ENCODE results near the gene SLC26A6. TPM values are rescaled to one million over a fixed set of nuclear protein-coding genes. Genes with fewer than 3 reads are reported as not detected.

The SLC26A6 gene
- total RNA-seq, 4 donors from 2014 or later: 6.1 to 17.3 (median 10.1) TPM

DNA sequence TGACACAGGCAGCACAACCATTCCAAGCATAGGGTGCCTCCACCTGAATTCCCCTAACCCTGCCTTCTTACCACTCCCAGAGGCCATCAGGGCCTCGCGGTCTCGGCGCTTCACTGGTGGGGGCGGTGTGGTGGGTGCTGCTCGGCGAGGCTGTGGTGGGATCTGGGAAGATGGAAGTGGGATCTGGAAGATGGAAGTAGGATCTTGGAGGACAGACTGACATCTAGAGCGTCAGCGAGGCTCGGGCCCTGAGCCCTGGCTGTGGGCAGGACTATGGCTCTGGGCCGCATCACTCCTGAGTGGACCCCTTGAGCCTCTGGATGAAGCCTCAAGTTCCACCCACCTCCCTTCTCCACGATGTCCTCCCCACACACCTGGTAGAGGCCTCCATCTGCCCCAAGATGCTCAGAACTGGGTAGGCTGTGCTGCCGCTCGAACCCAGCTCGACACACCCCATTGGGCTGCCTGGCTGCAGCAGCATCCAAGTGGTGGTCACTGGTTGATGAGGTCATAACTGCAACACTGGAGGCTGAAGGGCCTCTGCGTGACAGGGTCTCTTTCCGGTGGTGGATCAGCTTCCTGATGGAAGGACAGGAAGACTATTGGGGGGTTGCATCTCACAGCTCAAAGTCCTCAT lies 46.8 kb upstream of the SLC26A6 start:
- H3K4me1 ChIP-seq: peaks cover 26 to 33% of the 10 kb centered on the region in 2 donors
- in situ Hi-C loops (cut with MboI; ENCODE audit: low sequenced_read_pairs in 4 of 4) (no loop called here), intact Hi-C loops (cut with DNase I; ENCODE audit: low total_unique reads) (no loop called here)
- H3K9me3 ChIP-seq: no peaks in the 10 kb centered on the region
- no peak overlapping the region for H3K4me3 ChIP-seq
- peaks cover 0 to 41% of the 10 kb centered on the region in 2 donors for H3K36me3 ChIP-seq
- TF ChIP-seq POLR2A (IDR thresholded peaks at IDR 0.05): no peak
- TF ChIP-seq, protein P1, sequence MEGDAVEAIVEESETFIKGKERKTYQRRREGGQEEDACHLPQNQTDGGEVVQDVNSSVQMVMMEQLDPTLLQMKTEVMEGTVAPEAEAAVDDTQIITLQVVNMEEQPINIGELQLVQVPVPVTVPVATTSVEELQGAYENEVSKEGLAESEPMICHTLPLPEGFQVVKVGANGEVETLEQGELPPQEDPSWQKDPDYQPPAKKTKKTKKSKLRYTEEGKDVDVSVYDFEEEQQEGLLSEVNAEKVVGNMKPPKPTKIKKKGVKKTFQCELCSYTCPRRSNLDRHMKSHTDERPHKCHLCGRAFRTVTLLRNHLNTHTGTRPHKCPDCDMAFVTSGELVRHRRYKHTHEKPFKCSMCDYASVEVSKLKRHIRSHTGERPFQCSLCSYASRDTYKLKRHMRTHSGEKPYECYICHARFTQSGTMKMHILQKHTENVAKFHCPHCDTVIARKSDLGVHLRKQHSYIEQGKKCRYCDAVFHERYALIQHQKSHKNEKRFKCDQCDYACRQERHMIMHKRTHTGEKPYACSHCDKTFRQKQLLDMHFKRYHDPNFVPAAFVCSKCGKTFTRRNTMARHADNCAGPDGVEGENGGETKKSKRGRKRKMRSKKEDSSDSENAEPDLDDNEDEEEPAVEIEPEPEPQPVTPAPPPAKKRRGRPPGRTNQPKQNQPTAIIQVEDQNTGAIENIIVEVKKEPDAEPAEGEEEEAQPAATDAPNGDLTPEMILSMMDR (IDR thresholded peaks at IDR 0.05 in 4 of 5, conservative IDR thresholded peaks at IDR 0.05 in 1 of 5): no peak
- DNase-seq (no peak), ATAC-seq (no peak)
- no peaks in the 10 kb centered on the region for H3K27me3 ChIP-seq
- H3K27ac ChIP-seq: no peak overlapping the region

DNA sequence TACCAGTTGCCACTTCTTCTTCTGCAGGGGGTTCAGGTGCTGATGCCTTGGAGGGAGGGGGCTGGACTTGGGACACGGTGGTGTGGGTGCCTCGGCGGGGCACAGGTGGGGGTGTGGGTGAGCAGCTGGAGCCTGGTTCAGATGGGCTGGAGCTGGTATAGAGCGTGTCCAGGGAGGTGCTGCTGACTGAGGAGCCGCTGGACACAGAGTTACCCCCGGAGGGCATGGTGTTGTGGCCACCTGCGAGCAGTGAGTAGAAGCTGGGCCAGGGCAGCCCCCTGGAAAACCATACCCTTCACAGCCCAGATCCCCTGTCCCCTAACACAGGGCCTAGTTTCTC lies 46.2 kb upstream of the SLC26A6 start:
- Histone ChIP-seq H3K27ac (no peak overlapping the region), H3K27me3 (no peaks in the 10 kb centered on the region), H3K4me1 (peaks cover 20 to 27% of the 10 kb centered on the region in 2 donors), H3K4me3 (no peak overlapping the region), H3K9me3 (no peaks in the 10 kb centered on the region), H3K36me3 (peaks cover 0 to 41% of the 10 kb centered on the region in 2 donors)
- in situ Hi-C loops (cut with MboI; ENCODE audit: low sequenced_read_pairs in 4 of 4): no loop called here
- ATAC-seq (no peak), DNase-seq (no peak)
- TF ChIP-seq, protein P1 (IDR thresholded peaks at IDR 0.05 in 4 of 5, conservative IDR thresholded peaks at IDR 0.05 in 1 of 5): no peak
- no peak for TF ChIP-seq POLR2A (IDR thresholded peaks at IDR 0.05)
- intact Hi-C loops (cut with DNase I; ENCODE audit: low total_unique reads): no loop called here

DNA sequence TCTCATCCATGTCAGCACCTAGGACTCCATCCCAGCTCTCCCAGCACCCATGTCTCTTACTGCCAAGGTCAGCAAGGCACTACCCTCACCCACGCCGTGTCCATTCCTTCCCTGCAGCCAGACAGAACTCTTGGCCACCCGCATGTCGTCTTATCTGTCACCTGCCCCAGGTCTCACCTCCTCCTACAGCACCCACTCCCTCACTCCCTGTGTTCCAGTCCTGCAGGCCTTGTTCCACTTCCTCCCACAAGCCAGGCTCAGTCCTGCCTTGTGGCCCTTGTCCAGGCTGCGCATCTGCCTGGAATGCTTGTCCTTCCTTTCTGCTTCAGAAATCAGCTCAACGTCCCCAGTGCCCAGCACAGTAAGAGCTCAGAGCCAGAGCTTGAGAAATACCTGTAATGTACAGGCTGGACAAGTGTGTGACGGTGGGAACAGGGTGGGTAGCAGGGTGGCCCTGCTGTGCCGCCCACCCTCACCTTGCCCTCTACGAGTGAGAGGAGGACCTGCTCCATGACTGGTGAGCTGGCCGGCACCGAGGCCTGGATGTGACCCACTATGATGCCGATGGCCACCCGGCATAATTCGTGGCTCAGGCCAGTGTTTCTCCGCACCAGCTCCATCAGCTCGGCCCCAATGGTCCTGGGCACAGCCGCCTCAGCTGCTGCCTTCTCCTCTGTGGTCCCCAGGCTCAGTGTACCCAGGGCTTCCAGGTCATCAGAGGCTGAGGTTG lies 45.7 kb upstream of the SLC26A6 start:
- intact Hi-C loops (cut with DNase I; ENCODE audit: low total_unique reads) (no loop called here), in situ Hi-C loops (cut with MboI; ENCODE audit: low sequenced_read_pairs in 4 of 4) (no loop called here)
- H3K36me3 ChIP-seq: peaks cover 0 to 41% of the 10 kb centered on the region in 2 donors
- DNase-seq: no peak
- H3K4me1 ChIP-seq: peaks cover 15 to 22% of the 10 kb centered on the region in 2 donors
- H3K9me3 ChIP-seq: no peaks in the 10 kb centered on the region
- ATAC-seq: no peak
- no peaks in the 10 kb centered on the region for H3K27me3 ChIP-seq
- no peak overlapping the region for H3K4me3 ChIP-seq
- TF ChIP-seq, protein P1 (IDR thresholded peaks at IDR 0.05 in 4 of 5, conservative IDR thresholded peaks at IDR 0.05 in 1 of 5): no peak
- TF ChIP-seq POLR2A (IDR thresholded peaks at IDR 0.05): no peak
- no peak overlapping the region for H3K27ac ChIP-seq

DNA sequence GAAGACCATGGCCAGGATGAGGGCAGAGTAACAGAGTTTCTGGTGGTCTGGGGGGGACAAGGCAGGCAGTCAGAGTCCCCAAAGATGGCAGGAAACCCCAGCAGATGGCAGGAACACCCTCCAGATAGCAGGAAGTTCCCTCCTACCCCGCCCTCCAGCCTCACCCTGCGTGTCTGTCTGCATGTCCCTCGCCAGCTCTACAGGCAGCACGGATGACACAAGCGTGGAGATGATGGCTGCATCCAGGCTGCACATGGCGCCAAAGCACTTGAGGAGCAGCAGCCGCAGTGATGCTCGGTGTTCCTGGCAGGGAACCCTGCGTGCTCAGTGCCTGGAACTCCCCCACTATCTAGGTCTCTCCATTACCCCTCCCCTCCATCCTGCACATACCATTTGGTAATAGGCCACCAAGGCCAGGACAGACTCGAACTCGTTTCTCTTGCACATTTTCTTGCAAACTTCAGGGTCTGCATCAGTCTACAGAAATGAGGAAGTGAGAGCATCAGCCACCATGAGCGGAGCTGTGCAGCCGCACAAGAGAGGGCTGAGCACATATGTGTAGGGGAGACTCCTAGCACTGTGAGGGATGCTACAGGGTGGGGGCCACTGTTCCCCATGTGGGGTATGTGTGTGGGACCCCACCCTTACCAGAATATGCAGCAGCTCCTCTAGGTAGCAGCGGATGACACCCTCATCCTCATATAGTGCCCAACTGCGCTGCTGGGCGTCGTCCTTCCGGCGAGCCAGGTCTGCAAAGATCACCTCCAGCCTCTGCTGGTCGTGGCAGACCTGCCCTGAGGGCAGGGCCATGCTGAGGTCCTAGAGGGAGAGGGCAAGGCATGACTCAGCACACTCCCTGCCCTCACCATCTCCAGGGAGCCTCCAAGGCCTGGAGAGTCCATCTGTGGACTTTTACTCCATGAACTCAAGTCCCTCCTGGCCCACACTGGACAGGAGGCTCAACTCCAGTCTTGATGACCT lies 44.4 kb upstream of the SLC26A6 start:
- no peaks in the 10 kb centered on the region for H3K9me3 ChIP-seq
- H3K27ac ChIP-seq: no peak overlapping the region
- H3K27me3 ChIP-seq: no peaks in the 10 kb centered on the region
- no peak for DNase-seq
- peaks cover 0 to 41% of the 10 kb centered on the region in 2 donors for H3K36me3 ChIP-seq
- H3K4me1 ChIP-seq: peaks cover 13 to 14% of the 10 kb centered on the region in 2 donors
- TF ChIP-seq POLR2A (IDR thresholded peaks at IDR 0.05): no peak
- TF ChIP-seq, protein P1 (IDR thresholded peaks at IDR 0.05 in 4 of 5, conservative IDR thresholded peaks at IDR 0.05 in 1 of 5): no peak
- ATAC-seq: no peak
- no peak overlapping the region for H3K4me3 ChIP-seq
- intact Hi-C loops (cut with DNase I; ENCODE audit: low total_unique reads) (no loop called here), in situ Hi-C loops (cut with MboI; ENCODE audit: low sequenced_read_pairs in 4 of 4) (no loop called here)
